HG02973 (cell line): Measurements from ENCODE around the gene RNPEPL1.
"Not testable (repeated sequence)": the region's sequence is repeated elsewhere in the genome, so short reads cannot be mapped to it uniquely, and the experiment has no call there.

Experiments used
- ATAC-seq: cut with Tn5 transposase; IDR thresholded peaks from one replicate; pipeline ENCODE4 v1.9.1; 2021; ENCODE audit warnings: moderate library complexity; ENCODE audit not compliant: unreplicated experiment

The RNPEPL1 gene

GRCh38 chr2:240601831-240602160 is 33.5 kb downstream of the RNPEPL1 start:
- ATAC-seq = no peak

GRCh38 chr2:240602266-240603050 is 34.2 kb downstream of the RNPEPL1 start:
- no peak for ATAC-seq

- ATAC-seq = no peak
These were observed 35.0 kb downstream of the RNPEPL1 start for GRCh38 chr2:240603081-240603835.

- no peak for ATAC-seq
These were observed 35.6 kb downstream of the RNPEPL1 start for GRCh38 chr2:240603846-240604245.

- ATAC-seq = no peak
These were observed 36.1 kb downstream of the RNPEPL1 start for GRCh38 chr2:240604291-240604938.

- no peak for ATAC-seq
These were observed 36.8 kb downstream of the RNPEPL1 start for GRCh38 chr2:240604939-240605716.

GRCh38 chr2:240605867-240606743 is 37.8 kb downstream of the RNPEPL1 start:
- ATAC-seq = no peak

GRCh38 chr2:240611601-240612210 is 43.4 kb downstream of the RNPEPL1 start:
- no peak for ATAC-seq

GRCh38 chr2:240613781-240614180 is 45.5 kb downstream of the RNPEPL1 start:
- no peak for ATAC-seq

GRCh38 chr2:240614391-240614790 is 46.1 kb downstream of the RNPEPL1 start:
- ATAC-seq = no peak

- ATAC-seq = no peak
These were observed 47.1 kb downstream of the RNPEPL1 start for GRCh38 chr2:240615396-240615795.

GRCh38 chr2:240615820-240616547 is 47.7 kb downstream of the RNPEPL1 start:
- ATAC-seq = no peak

GRCh38 chr2:240616860-240617666 is 48.8 kb downstream of the RNPEPL1 start:
- not testable (repeated sequence) for ATAC-seq

- no peak for ATAC-seq
These were observed 50.5 kb downstream of the RNPEPL1 start for GRCh38 chr2:240618776-240619175.

GRCh38 chr2:240619506-240620148 is 51.3 kb downstream of the RNPEPL1 start:
- no peak for ATAC-seq

- no peak for ATAC-seq
These were observed 52.0 kb downstream of the RNPEPL1 start for GRCh38 chr2:240620149-240620731.

- no peak for ATAC-seq
These were observed 52.6 kb downstream of the RNPEPL1 start for GRCh38 chr2:240620859-240621258.
